GM19025 (cell line): ENCODE measurements around the gene KCNJ15.

Experiments used
- ATAC-seq: cut with Tn5 transposase; IDR thresholded peaks from one replicate; pipeline ENCODE4 v1.9.1; 2021; ENCODE audit warnings: mild to moderate bottlenecking, low read depth, moderate library complexity; ENCODE audit not compliant: unreplicated experiment

KCNJ15 gene

GRCh38 chr21:38266732-38267131 is 9.9 kb downstream of the KCNJ15 start:
- ATAC-seq = no peak

GRCh38 chr21:38267136-38267755 is 10.5 kb downstream of the KCNJ15 start:
- no peak for ATAC-seq

- ATAC-seq = no peak
Observed at GRCh38 chr21:38267991-38268863, 11.4 kb downstream of the KCNJ15 start.

GRCh38 chr21:38268864-38269575 is 12.2 kb downstream of the KCNJ15 start:
- peak; percentile 34 for ATAC-seq

GRCh38 chr21:38269576-38269936 is 12.8 kb downstream of the KCNJ15 start:
- peak; percentile 86 for ATAC-seq

- no peak for ATAC-seq
Observed at GRCh38 chr21:38272215-38272614, 15.4 kb downstream of the KCNJ15 start.

- no peak for ATAC-seq
Observed at GRCh38 chr21:38273745-38274542, 17.2 kb downstream of the KCNJ15 start.

- ATAC-seq = no peak
Observed at GRCh38 chr21:38277501-38278131, 20.8 kb downstream of the KCNJ15 start.

GRCh38 chr21:38280454-38280853 is 23.7 kb downstream of the KCNJ15 start:
- ATAC-seq = no peak

GRCh38 chr21:38280867-38281266 is 24.1 kb downstream of the KCNJ15 start:
- ATAC-seq = no peak

GRCh38 chr21:38282921-38283320 is 26.1 kb downstream of the KCNJ15 start:
- no peak for ATAC-seq

GRCh38 chr21:38284216-38284615 is 27.4 kb downstream of the KCNJ15 start:
- no peak for ATAC-seq

GRCh38 chr21:38286739-38287471 is 30.1 kb downstream of the KCNJ15 start:
- ATAC-seq = no peak

GRCh38 chr21:38287476-38287875 is 30.7 kb downstream of the KCNJ15 start:
- no peak for ATAC-seq

- no peak for ATAC-seq
Observed at GRCh38 chr21:38289705-38290485, 33.1 kb downstream of the KCNJ15 start.

- ATAC-seq = no peak
Observed at GRCh38 chr21:38290809-38291208, 34.0 kb downstream of the KCNJ15 start.

GRCh38 chr21:38291874-38292273 is 35.1 kb downstream of the KCNJ15 start:
- no peak for ATAC-seq

- no peak for ATAC-seq
Observed at GRCh38 chr21:38293113-38293512, 36.3 kb downstream of the KCNJ15 start.

- ATAC-seq = no peak
Observed at GRCh38 chr21:38293765-38294164, 37.0 kb downstream of the KCNJ15 start.
